NCI-H510A (cell line): ENCODE results near the gene HDAC9.

Experiments used
- DNase-seq: peaks from one replicate; lab custom pipeline; 2025; lab: John Stamatoyannopoulos, UW

HDAC9 gene

DNA sequence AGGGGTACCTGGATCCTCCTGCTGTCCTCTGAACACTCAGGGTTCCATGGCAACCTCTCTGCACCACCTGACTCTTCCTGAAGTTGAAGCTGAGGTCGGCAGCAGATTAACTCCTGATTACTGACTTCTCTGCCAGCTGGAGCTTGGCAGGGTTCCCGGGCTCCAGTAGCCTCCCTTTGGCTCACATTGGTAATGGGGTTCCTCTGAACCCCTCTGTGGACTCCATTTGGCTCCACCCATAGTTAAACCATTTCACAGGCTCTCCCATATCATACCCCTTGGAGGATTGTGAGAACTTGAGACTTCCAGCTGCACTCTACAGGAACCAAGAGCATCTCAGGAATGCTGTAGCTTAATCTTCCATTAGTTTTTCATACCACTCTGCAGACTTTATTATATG is 292.5 kb downstream of the HDAC9 start:
- DNase-seq: no peak

DNA sequence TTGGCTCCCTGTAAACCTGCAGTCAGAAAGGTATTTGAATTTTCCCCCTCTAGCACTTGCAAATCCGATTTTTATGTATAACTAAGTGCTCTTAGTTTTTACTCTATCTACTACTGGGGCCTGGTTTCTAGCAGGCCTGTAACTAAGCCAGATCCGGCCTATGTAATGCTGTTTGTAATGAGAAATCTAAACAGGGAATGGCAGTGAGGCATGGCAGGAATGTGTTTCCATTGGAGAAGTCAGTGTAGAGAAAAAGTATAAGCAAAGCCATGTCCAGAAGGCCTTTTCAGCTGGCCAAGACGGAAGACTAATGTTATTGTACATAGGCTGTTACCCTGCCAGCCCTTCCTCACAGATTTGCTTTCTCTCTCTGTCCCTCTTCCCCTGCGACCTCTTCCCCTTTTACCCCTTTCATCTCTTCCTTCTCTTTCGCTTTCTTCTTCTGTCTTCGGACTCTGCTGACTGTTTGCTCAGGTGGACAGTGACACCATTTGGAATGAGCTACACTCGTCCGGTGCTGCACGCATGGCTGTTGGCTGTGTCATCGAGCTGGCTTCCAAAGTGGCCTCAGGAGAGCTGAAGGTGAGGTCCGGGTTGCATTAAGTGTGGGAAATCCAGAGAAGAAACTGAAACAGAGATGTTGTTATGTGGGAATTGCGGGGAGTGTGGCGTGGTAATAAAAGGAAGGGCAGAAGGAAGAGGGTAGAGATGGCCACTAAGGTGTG is 297.5 kb downstream of the HDAC9 start:
- no peak for DNase-seq

DNA sequence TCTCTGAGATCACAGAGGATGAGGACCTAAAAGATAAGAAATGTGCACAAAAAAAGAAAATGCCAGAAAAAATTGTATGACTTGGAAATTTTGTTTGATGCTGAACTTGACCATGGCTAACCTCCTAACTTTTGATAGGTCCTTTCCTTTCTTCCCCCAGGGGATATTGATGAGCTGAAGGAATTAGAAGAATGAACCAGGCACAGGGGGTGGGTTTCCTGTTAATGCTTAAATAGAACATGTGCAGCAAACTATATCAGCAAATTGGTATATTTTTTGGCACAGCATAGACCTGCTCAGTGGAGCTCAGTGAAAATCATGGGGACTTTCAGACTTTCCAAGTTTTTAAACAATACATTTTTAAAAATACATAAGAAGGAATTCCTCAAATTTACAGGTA is 300.7 kb downstream of the HDAC9 start:
- no peak for DNase-seq

DNA sequence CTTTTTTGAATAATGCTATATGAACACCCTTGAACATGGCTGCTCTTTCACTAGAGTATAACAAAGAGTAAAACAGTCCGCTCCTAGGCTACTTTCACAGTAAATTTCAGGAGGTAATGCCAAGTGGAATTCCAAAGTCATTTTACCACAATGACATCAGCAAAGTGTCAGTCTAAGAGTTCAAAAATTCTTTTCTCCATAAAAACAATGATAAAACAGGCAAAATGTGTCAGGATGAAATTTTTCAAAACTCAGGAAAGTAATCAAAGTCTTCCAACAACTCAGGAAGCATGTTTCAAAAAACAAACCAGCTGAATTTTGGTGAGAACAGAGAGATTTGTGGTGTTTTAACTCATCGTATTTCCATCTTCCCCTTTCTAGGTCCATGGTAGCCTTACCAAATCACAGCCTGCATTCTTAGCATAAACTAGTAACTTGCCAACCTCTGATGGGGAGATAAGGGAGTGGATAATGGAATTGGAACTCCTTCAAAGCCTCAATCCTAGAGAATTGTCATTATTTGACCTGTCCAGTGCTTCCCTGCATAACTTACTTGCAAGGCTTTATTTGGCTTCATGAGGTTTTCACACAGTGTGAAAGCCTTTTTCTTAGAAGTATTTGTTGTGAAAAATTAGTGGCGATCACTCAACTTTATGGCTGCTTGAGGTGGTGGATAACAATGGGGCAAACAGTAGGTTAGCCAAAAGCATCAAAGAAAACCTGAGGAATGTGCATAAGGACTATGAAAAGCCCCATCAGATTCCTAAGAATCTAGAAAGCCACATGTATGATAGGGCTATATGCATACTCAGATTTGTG is 302.7 kb downstream of the HDAC9 start:
- no peak for DNase-seq

DNA sequence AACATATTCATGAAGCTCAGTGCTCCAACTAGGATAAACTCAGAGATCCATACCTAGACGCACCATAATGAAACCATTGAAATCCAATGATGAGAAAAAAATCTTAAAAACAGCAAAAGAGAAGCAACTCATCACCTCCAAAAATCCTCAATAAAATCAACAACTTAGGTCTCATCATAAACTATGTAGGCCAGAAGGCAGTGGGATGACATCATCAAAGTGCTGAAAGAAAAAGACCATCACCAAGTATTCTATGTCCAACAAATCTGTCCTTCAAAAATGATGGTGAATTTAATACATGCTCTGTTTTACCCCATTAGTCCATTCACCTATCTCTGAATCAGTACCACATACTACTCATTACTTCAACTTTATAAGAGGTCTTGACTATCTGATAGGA is 304.4 kb downstream of the HDAC9 start:
- no peak for DNase-seq

DNA sequence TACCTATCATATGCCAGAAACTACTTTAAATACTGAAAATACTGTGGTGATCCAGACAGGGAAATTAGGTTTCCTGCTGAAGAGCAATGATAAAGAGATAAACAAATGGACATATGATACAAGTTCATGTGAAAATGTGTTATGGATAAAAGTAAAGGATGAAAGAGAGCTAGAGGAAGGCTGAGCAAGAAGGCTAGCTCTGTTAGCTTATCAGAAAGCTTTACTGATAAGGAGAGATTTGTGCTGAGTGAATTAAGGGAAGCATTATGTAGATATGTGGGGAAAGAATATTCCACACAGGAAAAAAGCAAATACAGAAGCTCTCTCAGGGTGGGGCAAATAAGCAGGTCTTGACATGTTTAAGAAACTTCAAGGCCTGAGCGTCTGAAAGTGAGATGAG is 308.4 kb downstream of the HDAC9 start:
- DNase-seq: no peak

DNA sequence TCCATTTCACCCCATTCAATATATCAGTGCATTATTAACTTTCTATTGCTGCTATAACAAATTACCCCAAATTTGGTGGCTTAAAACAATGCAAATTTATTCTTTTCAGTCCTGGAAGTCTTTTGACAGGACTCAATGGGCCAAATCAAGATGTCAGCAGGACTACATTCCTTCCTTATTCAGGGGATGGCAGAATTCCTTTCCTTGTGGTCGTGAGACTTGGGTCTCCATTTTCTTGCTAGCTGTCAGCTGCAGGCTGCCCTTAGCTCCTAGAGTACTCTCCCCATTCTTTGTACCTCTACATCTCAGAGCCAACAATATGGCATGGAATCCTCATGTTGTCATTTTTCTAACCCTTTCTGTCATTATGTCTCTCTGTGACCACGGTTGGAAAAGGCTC is 310.6 kb downstream of the HDAC9 start:
- DNase-seq: no peak

DNA sequence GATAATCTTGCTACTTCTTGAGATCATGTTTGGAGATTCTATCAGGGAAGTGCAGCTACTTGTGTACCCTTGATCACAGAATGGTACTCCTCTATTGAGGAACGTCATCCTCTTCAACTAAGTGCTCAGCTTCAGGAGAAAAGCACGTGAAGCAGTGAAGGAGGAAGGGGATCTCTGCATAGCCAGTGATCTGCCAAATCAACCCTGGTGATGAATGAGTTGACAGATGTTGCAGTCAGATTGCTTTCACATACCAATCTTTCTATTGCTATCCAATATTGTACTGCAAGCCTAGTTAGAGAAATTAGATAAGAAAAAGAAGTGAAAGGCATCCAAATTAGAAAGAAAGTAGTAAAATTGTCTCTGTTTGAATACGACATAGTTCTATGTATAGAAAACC is 312.5 kb downstream of the HDAC9 start:
- DNase-seq: no peak

DNA sequence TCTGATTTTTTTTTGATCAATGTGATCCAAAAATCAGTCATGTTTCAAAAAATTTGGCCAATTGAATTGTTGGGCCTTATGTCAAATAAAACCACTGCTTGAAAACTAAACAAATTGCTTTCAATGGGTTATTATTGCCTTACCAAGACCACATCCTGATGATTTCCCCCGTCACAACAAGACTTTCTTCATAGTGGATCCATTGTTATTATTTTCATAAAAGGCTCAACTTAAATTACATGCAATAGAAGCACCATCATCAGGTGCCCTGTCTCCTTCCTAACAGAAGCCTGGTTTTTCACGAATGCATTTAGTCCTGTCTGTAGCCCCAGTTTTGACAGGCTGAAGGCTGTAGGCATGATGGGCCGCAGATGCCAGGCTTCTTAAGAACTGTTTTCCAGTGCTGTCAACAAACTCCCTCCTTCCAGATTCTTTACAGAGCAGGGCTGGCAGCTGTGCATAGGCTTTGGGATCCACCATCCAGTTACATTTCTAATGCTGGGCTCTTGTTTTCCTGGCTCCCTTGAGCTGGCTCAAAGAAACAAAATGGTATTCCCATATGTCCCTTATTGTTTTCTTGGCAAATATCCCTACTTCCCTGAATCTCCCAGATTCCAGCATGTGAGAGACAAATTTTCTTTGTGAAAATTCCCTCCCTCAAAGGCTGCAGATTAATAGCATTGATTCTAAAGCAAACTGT is 319.9 kb downstream of the HDAC9 start:
- no peak for DNase-seq

DNA sequence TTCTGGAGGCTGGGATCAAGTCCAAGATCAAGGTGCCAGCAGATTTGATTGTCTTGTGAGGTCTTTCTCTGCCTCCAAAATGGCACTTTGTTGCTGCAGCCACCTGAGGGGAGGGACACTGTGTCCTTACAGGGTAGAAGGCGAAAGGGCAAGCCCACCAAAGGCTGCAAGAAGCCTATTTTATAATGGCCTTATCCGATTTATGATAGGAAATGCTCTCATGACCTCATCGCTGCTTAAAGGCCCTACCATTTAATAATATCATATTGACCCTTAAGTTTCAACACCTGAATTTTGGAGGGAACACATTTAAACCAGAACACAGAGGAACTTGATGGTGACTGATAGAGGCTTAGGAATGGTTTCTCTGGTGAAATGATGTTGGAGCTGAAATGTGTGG is 325.4 kb downstream of the HDAC9 start:
- no peak for DNase-seq

DNA sequence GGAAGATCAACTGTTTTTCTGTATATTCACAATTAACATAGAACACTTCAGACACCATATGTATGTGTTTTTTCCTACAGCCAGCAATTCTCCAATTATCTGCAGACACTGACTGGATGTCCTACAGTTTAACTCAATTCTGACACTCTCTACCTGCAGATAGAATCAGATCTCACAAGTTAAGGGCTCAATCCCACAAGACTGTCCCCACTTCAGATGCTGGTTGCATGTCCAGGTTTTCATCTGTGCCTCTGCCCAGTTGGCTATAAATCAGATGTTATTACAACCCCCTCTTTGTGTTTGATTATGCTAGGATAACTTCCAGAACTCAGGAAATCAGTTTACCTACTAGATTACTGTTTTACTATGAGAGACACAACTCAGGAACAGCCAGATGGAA is 326.0 kb downstream of the HDAC9 start:
- no peak for DNase-seq

DNA sequence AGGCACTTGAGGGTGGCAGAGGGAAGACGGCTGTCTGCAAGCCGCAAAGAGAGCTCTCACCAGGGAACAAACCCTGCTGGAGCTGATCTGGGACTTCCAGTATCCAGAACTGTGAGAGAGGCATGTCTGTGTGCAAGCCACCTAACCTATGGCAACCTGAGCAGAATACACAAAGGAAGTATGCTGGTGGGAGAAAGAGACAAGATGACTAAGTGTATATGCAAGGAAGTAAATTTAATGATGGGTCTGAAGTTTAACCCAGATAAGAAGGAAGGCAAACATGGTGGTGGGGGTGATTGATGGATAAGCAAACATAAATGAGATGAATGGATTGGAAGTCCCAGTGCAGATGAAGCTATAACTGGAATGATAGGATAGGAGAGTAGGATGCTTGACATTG is 328.6 kb downstream of the HDAC9 start:
- no peak for DNase-seq

DNA sequence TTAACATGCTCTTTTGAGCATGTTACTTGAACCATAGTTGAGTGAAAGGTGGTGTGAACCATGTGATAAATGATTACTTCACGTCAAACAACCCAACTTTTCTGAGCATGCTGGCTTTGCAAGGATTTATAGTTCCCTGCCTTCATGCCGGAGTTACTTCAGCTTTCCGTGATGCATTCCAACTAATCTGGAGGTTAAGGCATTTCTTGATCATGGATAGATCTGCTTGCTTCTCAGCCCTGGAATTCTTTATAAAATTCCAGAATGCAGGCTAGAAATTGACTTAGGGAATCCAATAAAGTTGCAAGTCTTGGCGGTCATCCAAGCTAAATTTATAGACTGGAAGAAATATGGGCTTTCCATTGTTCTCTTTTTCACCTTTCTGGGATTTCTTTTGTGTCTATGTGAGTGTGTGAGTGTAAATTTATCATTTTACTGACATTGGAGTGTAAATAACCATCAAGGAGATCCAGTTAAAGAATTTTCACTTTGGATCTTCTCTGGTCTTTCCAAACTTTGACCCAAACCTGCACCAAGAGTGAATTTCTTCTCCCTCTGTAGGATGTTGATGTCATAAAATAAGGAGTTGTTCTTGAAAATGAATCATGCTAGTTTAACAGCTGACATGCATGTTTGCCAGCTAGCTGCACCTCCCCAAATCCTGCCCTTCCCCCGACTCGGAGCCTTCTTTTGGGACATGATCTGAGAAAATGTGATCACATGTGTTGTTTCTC is 332.9 kb downstream of the HDAC9 start:
- DNase-seq: no peak

DNA sequence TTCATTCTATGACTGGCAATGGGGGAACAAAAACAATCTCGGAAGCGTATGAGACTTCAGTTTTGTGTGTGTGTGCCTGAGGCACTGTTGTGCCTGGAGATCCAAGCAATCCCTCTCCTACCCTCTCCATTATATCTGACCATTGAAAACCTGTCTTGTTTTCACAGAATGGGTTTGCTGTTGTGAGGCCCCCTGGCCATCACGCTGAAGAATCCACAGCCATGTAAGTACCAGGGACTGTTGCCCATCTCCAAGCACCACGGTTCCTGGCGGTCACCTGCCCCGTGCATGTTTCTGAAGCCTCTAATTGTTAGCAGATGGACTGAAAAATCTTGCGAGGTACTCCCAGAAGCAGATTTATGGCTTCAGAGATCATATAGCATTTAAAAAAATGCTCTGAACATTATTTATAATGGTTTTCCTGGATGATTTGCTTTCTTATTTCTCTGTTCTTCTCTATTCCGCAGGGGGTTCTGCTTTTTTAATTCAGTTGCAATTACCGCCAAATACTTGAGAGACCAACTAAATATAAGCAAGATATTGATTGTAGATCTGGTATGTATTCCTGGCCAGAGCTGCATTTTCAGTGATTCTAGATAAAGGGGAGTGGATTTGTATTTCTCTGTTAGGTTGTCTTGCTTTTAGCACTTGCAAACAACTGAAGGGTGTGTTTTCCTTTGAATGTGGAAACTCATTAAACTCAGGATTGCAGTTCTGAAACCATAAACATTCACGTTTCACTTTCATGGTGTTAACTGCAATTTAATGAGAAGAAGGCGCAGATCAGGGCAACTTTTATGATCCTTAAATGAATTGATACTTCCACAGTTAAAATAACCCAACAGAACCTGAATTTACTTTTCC is 333.7 kb downstream of the HDAC9 start:
- DNase-seq: no peak

DNA sequence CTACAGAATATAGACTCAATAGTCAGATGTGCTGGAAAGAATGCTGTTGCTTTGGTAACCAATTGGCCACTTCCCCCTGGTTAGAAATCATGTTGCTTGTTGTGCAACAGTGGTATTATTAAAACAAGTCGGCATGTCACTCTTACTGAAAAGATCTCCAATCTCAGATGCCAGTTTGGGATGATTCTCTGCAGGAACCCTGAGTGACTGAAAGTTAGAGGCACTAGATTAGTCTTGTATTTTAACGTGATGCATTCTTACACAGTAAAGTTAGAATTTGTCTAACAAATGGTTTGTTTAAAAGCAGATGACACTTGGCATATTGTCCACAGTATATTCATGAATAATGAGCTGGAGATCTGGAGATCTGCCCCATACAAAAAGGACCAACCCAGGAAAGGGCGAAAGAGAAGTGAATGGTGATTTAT is 334.3 kb downstream of the HDAC9 start:
- no peak for DNase-seq

DNA sequence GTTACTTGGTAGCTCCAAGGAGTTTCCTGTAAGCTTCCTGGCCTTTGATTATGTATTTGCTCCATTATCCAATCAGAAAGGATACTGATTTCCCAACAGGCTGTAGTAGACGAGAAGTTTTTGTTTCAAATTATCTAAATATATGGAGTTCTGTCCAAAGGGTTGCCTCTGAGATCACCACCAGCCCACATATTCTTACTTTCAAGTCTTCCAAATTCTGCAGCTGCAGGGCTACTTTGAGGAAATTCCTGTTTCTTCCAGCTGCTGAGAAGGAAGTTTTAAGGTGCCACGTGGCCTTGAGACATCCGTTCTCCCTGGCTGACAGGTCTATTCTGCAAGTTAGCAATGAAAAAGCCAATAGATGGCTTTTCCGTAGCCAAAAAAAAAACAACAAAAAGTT is 335.9 kb downstream of the HDAC9 start:
- no peak for DNase-seq

DNA sequence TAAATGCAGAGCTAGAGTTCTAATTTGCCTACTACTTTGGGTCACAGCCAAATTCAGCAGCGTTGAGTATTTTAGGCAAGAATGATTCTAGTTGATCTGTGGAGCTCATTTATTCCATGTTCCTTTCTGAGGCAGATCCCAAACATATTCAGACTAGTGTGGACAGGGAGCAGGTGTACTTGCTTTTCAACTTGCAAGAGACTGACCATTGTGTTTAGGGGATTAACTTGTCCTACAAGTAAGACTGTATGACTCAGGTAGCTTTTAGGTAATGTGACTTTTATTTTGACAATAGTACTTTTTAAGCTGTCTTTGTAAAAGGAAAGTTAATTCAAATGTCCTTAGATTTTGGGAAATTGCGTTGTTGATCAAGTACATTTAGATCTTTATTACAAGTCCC is 336.4 kb downstream of the HDAC9 start:
- no peak for DNase-seq

DNA sequence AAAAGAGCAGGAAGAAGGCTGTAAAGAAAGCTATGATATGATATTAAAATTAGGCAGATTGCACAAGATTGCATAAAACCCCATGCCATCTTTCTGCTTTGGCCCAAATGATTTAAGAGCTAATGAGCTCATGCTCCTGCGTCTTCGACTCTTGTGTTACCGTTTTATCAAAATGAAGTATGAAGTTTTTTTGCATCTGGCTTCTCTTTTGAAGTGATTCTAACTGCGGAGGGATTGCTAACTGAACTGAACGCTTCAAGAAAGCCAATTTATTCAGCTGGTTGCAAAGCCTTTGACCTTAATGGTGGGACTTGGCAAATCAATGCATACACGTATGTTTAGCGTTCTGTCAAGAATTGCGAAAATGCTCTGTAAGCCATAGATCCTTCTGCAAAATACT is 339.0 kb downstream of the HDAC9 start:
- DNase-seq: no peak

DNA sequence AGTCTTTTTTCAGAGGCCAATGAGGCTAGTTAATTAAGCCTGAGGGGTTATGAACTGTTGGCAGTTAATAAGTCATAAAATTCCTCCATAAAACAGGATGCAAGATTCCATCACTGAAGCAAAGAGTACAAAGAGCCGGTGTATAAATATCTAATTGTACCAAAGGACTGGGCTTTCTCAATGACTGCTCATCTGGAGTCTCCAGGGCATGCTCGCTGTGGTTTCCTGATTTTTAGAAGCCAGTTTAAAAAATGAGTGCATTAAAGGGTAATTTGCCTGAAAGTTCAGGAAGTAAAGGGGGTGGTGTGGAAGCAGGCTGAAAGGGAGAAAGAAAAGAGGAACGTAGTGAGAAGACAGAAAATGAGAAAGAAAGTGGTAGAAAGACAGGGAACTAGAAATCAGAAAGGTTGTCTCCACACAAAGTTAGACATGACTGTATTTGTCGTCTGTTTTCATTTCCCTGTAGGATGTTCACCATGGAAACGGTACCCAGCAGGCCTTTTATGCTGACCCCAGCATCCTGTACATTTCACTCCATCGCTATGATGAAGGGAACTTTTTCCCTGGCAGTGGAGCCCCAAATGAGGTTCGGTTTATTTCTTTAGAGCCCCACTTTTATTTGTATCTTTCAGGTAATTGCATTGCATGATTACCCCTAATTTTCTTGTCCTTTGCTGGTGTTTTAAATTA is 339.6 kb downstream of the HDAC9 start:
- DNase-seq: no peak

DNA sequence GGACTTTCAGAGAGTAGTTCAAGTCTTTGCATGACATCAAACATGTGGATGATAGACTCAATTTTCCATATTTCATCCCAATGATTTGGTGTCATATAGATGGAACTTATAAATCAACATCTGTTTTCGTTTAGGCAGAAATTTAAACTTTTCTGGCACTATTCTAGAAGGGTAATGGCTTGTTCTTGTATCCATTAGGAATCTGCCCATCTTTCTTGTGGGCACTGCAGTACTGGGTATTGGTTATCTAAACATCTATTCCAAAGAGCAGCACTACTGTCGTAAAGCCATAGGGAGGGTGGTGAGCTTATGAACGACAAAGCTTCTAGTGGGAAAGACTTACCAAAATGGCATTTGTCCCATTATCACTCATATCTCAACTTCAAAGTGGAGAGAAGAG is 348.4 kb downstream of the HDAC9 start:
- no peak for DNase-seq

DNA sequence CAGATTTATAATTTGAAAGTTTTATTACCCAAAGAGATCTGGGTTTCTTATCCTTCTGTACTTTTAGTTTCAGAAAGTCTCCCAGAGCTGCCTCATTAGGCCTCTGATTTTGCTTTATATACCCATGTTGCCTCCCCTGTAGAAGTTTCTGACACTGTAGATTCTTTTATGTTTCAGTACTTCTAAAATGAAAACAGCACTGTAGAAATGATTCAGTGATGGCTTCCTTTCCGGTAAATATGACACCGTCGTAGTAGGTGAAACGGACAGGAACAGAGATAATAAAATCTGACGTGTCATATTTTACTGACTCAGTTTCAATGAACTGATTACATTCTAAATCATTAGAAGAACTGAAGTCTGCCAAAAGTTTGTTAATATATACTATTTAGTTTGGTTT is 349.2 kb downstream of the HDAC9 start:
- DNase-seq: no peak
